Sigmoid colon (tissue), 4 donors: ENCODE measurements around the gene C1orf52.

Source experiments
- EP300 ChIP-seq, 4 donors: sonication (generic); formaldehyde crosslinking; IDR thresholded peaks; one replicate each; pipeline ENCODE4 v1.6.1; 2017; ENCODE audit warnings: antibody characterized with exemption in 4 of 4
- POLR2A ChIP-seq, 2 donors: fragments of 450-650 bp; IDR thresholded peaks; one replicate each; pipeline ENCODE4 v1.6.1; 2016; ENCODE audit warnings: antibody characterized with exemption in 2 of 2, mild to moderate bottlenecking in 2 of 2, moderate library complexity in 2 of 2
- POLR2AphosphoS5 ChIP-seq, 4 donors: sonication (generic); formaldehyde crosslinking; IDR thresholded peaks; one replicate each; pipeline ENCODE4 v1.6.1; 2017; ENCODE audit warnings: antibody characterized with exemption in 4 of 4
- TF ChIP-seq, protein P1 (sequence below), 4 experiments: fragments of 450-650 bp in 3 of 4; fragments of 200-600 bp in 1 of 4; IDR thresholded peaks; one replicate each; pipeline ENCODE4 v1.5.1; 2016 to 2019; ENCODE audit warnings: antibody characterized with exemption in 4 of 4, mild to moderate bottlenecking in 3 of 4, moderate library complexity in 2 of 4

DNA sequence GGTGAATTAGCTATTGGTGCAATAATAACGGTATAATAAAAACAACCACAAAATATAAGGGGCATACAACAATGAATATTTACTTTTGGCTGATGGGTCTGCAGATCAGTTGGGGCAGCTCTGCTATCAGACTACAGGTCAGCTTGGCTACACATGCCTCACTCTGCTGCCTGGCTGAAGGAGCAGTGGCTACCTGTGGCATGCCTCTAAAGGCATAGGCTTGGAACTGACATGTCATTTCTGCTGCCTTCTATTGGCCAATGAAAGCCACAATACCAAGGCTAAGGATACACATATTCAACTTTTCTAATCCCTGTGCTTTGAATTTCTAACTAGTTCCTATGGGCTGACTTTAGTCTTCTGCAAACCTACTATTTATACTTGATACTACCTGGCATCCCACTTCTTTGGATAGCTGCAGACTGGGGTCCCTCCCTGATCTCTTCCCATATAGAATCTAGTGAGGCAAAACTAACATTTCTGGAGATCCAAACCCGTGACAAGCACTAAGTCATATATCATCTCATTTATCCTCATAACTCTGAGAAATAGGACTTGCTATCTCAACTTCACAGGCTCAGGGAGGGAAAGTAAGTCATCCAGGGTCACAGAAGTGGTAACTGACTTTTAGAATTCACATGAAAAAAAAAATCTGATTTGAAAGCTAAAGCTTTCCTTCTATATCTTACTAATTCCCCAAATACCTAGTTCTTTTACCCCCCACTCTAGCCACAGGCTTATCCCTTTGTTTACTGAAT, 39.4 kb downstream of the C1orf52 start:
- TF ChIP-seq, protein P1, sequence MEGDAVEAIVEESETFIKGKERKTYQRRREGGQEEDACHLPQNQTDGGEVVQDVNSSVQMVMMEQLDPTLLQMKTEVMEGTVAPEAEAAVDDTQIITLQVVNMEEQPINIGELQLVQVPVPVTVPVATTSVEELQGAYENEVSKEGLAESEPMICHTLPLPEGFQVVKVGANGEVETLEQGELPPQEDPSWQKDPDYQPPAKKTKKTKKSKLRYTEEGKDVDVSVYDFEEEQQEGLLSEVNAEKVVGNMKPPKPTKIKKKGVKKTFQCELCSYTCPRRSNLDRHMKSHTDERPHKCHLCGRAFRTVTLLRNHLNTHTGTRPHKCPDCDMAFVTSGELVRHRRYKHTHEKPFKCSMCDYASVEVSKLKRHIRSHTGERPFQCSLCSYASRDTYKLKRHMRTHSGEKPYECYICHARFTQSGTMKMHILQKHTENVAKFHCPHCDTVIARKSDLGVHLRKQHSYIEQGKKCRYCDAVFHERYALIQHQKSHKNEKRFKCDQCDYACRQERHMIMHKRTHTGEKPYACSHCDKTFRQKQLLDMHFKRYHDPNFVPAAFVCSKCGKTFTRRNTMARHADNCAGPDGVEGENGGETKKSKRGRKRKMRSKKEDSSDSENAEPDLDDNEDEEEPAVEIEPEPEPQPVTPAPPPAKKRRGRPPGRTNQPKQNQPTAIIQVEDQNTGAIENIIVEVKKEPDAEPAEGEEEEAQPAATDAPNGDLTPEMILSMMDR (IDR thresholded peaks at IDR 0.05), result no peak
- TF ChIP-seq POLR2A (IDR thresholded peaks at IDR 0.05), result no peak
- no peak for TF ChIP-seq EP300 (IDR thresholded peaks at IDR 0.05)
- TF ChIP-seq POLR2AphosphoS5 (IDR thresholded peaks at IDR 0.05), result no peak
